Osteocyte (in vitro differentiated cells): ENCODE data around the gene CDH13. TPM values are rescaled to one million over a fixed set of nuclear protein-coding genes. Genes with fewer than 3 reads are reported as not detected.

ENCODE experiments used
- DNase-seq: peaks from one replicate; pipeline ENCODE4 v3.0.0; 2021; ENCODE audit warnings: mixed read lengths; ENCODE audit not compliant: unreplicated experiment; ENCODE audit errors: extremely low spot score
- H3K27ac Mint-ChIP-seq: one replicate; pipeline ENCODE4 v1.8.0; 2021; ENCODE audit warnings: mild to moderate bottlenecking, mixed read lengths; ENCODE audit not compliant: unreplicated experiment
- H3K27me3 Mint-ChIP-seq: one replicate; pipeline ENCODE4 v1.8.0; 2021; ENCODE audit warnings: mixed read lengths; ENCODE audit not compliant: unreplicated experiment
- H3K36me3 Mint-ChIP-seq: one replicate; pipeline ENCODE4 v1.8.0; 2021; ENCODE audit warnings: mixed read lengths; ENCODE audit not compliant: unreplicated experiment
- H3K4me1 Mint-ChIP-seq: one replicate; pipeline ENCODE4 v1.8.0; 2021; ENCODE audit warnings: mixed read lengths; ENCODE audit not compliant: unreplicated experiment
- H3K4me3 Mint-ChIP-seq: one replicate; pipeline ENCODE4 v1.8.0; 2021; ENCODE audit warnings: mild to moderate bottlenecking, moderate library complexity, mixed read lengths; ENCODE audit not compliant: unreplicated experiment
- H3K9me3 Mint-ChIP-seq: one replicate; pipeline ENCODE4 v1.8.0; 2021; ENCODE audit warnings: mixed read lengths; ENCODE audit not compliant: unreplicated experiment
- total RNA-seq: library from RNA; stranded (reverse); gene quantifications from 2 replicates; pipeline ENCODE4 v1.2.1, GENCODE V29; 2021
- TF ChIP-seq, protein P1 (sequence below): fragments of 200-600 bp; sonication (generic); IDR thresholded peaks from 2 replicates; pipeline ENCODE4 v1.5.0; 2021; ENCODE audit warnings: antibody characterized with exemption, mild to moderate bottlenecking, moderate library complexity

CDH13 gene
- total RNA-seq, 1 donor from 2014 or later: 27.0 TPM

GRCh38 chr16:82767198-82767597 is 140.4 kb downstream of the CDH13 start:
- no peak for DNase-seq
- no peak overlapping the region for H3K27ac Mint-ChIP-seq
- H3K27me3 Mint-ChIP-seq: no peaks in the 10 kb centered on the region

DNA sequence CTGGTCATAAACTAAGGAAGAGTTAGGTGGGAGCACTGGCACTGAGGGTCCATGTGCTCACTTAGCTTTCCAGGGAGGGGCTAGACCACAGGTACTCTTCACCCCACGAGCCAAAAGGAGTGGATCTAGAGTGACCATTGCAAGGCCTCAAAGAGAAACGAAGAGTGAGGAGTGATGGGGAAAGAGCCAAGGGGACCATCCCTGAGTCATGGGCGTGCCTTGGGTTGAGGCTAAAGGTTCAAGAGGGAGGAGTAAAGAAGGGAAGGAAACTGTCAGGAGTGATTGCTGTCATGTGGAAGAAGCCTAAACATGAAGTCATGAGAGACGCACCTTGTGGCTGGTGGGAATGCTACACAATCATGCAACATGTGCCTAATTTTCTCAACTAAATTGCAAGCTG is 141.0 kb downstream of the CDH13 start:
- Mint-ChIP-seq H3K4me1 (no peaks in the 10 kb centered on the region), H3K27ac (no peak overlapping the region), H3K4me3 (no peak overlapping the region), H3K9me3 (no peaks in the 10 kb centered on the region), H3K27me3 (no peaks in the 10 kb centered on the region), H3K36me3 (no peaks in the 10 kb centered on the region)
- DNase-seq: no peak
- TF ChIP-seq, protein P1, sequence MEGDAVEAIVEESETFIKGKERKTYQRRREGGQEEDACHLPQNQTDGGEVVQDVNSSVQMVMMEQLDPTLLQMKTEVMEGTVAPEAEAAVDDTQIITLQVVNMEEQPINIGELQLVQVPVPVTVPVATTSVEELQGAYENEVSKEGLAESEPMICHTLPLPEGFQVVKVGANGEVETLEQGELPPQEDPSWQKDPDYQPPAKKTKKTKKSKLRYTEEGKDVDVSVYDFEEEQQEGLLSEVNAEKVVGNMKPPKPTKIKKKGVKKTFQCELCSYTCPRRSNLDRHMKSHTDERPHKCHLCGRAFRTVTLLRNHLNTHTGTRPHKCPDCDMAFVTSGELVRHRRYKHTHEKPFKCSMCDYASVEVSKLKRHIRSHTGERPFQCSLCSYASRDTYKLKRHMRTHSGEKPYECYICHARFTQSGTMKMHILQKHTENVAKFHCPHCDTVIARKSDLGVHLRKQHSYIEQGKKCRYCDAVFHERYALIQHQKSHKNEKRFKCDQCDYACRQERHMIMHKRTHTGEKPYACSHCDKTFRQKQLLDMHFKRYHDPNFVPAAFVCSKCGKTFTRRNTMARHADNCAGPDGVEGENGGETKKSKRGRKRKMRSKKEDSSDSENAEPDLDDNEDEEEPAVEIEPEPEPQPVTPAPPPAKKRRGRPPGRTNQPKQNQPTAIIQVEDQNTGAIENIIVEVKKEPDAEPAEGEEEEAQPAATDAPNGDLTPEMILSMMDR: no peak

More at GRCh38 chr16:82767198-82767597, 140.4 kb downstream of the CDH13 start:
- Mint-ChIP-seq H3K9me3 (no peaks in the 10 kb centered on the region), H3K4me1 (peaks cover under 1% of the 10 kb centered on the region), H3K4me3 (no peak overlapping the region), H3K36me3 (no peaks in the 10 kb centered on the region)
- TF ChIP-seq, protein P1: no peak

DNA sequence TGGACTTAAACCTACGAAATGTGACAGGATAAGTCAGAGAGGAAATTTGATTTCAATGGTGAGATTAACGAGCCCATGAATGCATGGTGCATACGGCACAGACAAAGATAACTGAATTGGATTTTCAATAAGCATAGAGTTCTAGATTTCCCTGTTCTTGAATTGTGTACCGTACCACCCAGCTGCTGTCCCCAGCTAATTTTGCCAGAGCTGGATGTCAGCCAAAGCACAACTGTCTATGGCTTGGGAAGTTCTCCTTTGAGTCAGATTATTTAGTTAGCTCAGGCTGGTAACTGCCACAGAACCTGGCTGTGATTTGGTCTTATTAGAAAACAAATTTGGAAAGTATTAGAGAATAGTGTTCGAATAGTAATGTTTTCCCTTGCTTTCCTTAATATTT is 143.1 kb downstream of the CDH13 start:
- no peaks in the 10 kb centered on the region for H3K27me3 Mint-ChIP-seq

GRCh38 chr16:82772215-82772614 is 145.4 kb downstream of the CDH13 start:
- TF ChIP-seq, protein P1: no peak

More for the DNA sequence above, 143.1 kb downstream of the CDH13 start:
- H3K4me3 Mint-ChIP-seq: no peak overlapping the region
- TF ChIP-seq, protein P1: no peak
- no peaks in the 10 kb centered on the region for H3K9me3 Mint-ChIP-seq
- H3K4me1 Mint-ChIP-seq: no peaks in the 10 kb centered on the region
- no peak for DNase-seq
- no peaks in the 10 kb centered on the region for H3K36me3 Mint-ChIP-seq
- H3K27ac Mint-ChIP-seq: no peak overlapping the region

GRCh38 chr16:82773018-82773417 is 146.2 kb downstream of the CDH13 start:
- H3K27ac Mint-ChIP-seq: no peak overlapping the region
- H3K9me3 Mint-ChIP-seq: no peaks in the 10 kb centered on the region
- H3K27me3 Mint-ChIP-seq: no peaks in the 10 kb centered on the region
- DNase-seq: no peak
- no peak overlapping the region for H3K4me3 Mint-ChIP-seq
- no peaks in the 10 kb centered on the region for H3K36me3 Mint-ChIP-seq
- H3K4me1 Mint-ChIP-seq: peaks cover 2% of the 10 kb centered on the region
- TF ChIP-seq, protein P1: no peak

More at GRCh38 chr16:82772215-82772614, 145.4 kb downstream of the CDH13 start:
- H3K36me3 Mint-ChIP-seq: no peaks in the 10 kb centered on the region
- DNase-seq: no peak
- H3K4me3 Mint-ChIP-seq: no peak overlapping the region
- no peaks in the 10 kb centered on the region for H3K9me3 Mint-ChIP-seq
- H3K4me1 Mint-ChIP-seq: peaks cover 2% of the 10 kb centered on the region
- H3K27ac Mint-ChIP-seq: no peak overlapping the region
- H3K27me3 Mint-ChIP-seq: no peaks in the 10 kb centered on the region
